Measurements from ENCODE around the gene COP1. TPM values are rescaled to one million over a fixed set of nuclear protein-coding genes. Genes with fewer than 3 reads are reported as not detected.

Gene COP1
- total RNA-seq, 1 donor from 2014 or later = 49.2 TPM

GRCh38 chr1:175947771-175948170, 259.3 kb downstream of the COP1 start:
- Mint-ChIP-seq H3K4me1 (ENCODE audit: low read depth) (no peaks in the 10 kb centered on the region), H3K27ac (no peak overlapping the region), H3K4me3 (no peak overlapping the region), H3K9me3 (peaks cover 7% of the 10 kb centered on the region), H3K36me3 (ENCODE audit: low read depth) (peaks cover 46% of the 10 kb centered on the region), H3K27me3 (ENCODE audit: insufficient read depth) (no peaks in the 10 kb centered on the region)
- no peak for DNase-seq (ENCODE audit: low spot score)
- intact Hi-C loops (cut with micrococcal nuclease) = no loop called here

- Mint-ChIP-seq H3K4me3 (no peak overlapping the region), H3K36me3 (ENCODE audit: low read depth) (peaks cover 42% of the 10 kb centered on the region), H3K4me1 (ENCODE audit: low read depth) (no peaks in the 10 kb centered on the region), H3K27me3 (ENCODE audit: insufficient read depth) (no peaks in the 10 kb centered on the region), H3K27ac (no peak overlapping the region), H3K9me3 (no peaks in the 10 kb centered on the region)
- DNase-seq (ENCODE audit: low spot score) = no peak
- intact Hi-C loops (cut with micrococcal nuclease) = no loop called here
These were observed 262.5 kb downstream of the COP1 start for GRCh38 chr1:175944591-175944990.

GRCh38 chr1:175941164-175941563, 265.9 kb downstream of the COP1 start:
- no peak for DNase-seq (ENCODE audit: low spot score)
- peaks cover 43% of the 10 kb centered on the region for H3K36me3 Mint-ChIP-seq (ENCODE audit: low read depth)
- H3K27me3 Mint-ChIP-seq (ENCODE audit: insufficient read depth) = no peaks in the 10 kb centered on the region
- no peak overlapping the region for H3K27ac Mint-ChIP-seq
- intact Hi-C loops (cut with micrococcal nuclease) = no loop called here
- H3K4me1 Mint-ChIP-seq (ENCODE audit: low read depth) = no peaks in the 10 kb centered on the region
- H3K4me3 Mint-ChIP-seq = no peak overlapping the region
- H3K9me3 Mint-ChIP-seq = no peaks in the 10 kb centered on the region

- Mint-ChIP-seq H3K4me3 (no peak overlapping the region), H3K9me3 (no peaks in the 10 kb centered on the region), H3K27me3 (ENCODE audit: insufficient read depth) (no peaks in the 10 kb centered on the region), H3K36me3 (ENCODE audit: low read depth) (peaks cover 30% of the 10 kb centered on the region), H3K27ac (no peak overlapping the region), H3K4me1 (ENCODE audit: low read depth) (no peaks in the 10 kb centered on the region)
- intact Hi-C loops (cut with micrococcal nuclease) = no loop called here
- no peak for DNase-seq (ENCODE audit: low spot score)
These were observed 270.4 kb downstream of the COP1 start for GRCh38 chr1:175936736-175937135.

GRCh38 chr1:175935566-175936115, 271.4 kb downstream of the COP1 start:
- peaks cover 28% of the 10 kb centered on the region for H3K36me3 Mint-ChIP-seq (ENCODE audit: low read depth)

GRCh38 chr1:175935166-175935565, 271.9 kb downstream of the COP1 start:
- Mint-ChIP-seq H3K4me3 (no peak overlapping the region), H3K36me3 (ENCODE audit: low read depth) (peaks cover 27% of the 10 kb centered on the region), H3K27ac (no peak overlapping the region), H3K9me3 (no peaks in the 10 kb centered on the region), H3K27me3 (ENCODE audit: insufficient read depth) (no peaks in the 10 kb centered on the region), H3K4me1 (ENCODE audit: low read depth) (no peaks in the 10 kb centered on the region)
- intact Hi-C loops (cut with micrococcal nuclease) = no loop called here
- DNase-seq (ENCODE audit: low spot score) = no peak

More at GRCh38 chr1:175935566-175936115, 271.4 kb downstream of the COP1 start:
- Mint-ChIP-seq H3K27ac (no peak overlapping the region), H3K27me3 (ENCODE audit: insufficient read depth) (no peaks in the 10 kb centered on the region), H3K4me3 (no peak overlapping the region), H3K9me3 (no peaks in the 10 kb centered on the region), H3K4me1 (ENCODE audit: low read depth) (no peaks in the 10 kb centered on the region)
- intact Hi-C loops (cut with micrococcal nuclease) = no loop called here
- no peak for DNase-seq (ENCODE audit: low spot score)

- Mint-ChIP-seq H3K9me3 (no peaks in the 10 kb centered on the region), H3K4me3 (no peak overlapping the region), H3K27ac (no peak overlapping the region), H3K4me1 (ENCODE audit: low read depth) (no peaks in the 10 kb centered on the region), H3K27me3 (ENCODE audit: insufficient read depth) (no peaks in the 10 kb centered on the region), H3K36me3 (ENCODE audit: low read depth) (peaks cover 19% of the 10 kb centered on the region)
- no peak for DNase-seq (ENCODE audit: low spot score)
- intact Hi-C loops (cut with micrococcal nuclease) = no loop called here
These were observed 273.3 kb downstream of the COP1 start for GRCh38 chr1:175933801-175934200.

- Mint-ChIP-seq H3K36me3 (ENCODE audit: low read depth) (peaks cover 12% of the 10 kb centered on the region), H3K4me1 (ENCODE audit: low read depth) (no peaks in the 10 kb centered on the region), H3K27ac (no peak overlapping the region), H3K4me3 (no peak overlapping the region), H3K27me3 (ENCODE audit: insufficient read depth) (no peaks in the 10 kb centered on the region), H3K9me3 (peaks cover 3% of the 10 kb centered on the region)
- DNase-seq (ENCODE audit: low spot score) = no peak
- intact Hi-C loops (cut with micrococcal nuclease) = no loop called here
These were observed 279.1 kb downstream of the COP1 start for GRCh38 chr1:175927944-175928343.

GRCh38 chr1:175922254-175922881, 284.7 kb downstream of the COP1 start:
- H3K4me1 Mint-ChIP-seq (ENCODE audit: low read depth) = no peaks in the 10 kb centered on the region
- H3K27me3 Mint-ChIP-seq (ENCODE audit: insufficient read depth) = no peaks in the 10 kb centered on the region
- peaks cover 5% of the 10 kb centered on the region for H3K36me3 Mint-ChIP-seq (ENCODE audit: low read depth)
- no peak for DNase-seq (ENCODE audit: low spot score)
- peaks cover 4% of the 10 kb centered on the region for H3K9me3 Mint-ChIP-seq
- H3K4me3 Mint-ChIP-seq = no peak overlapping the region
- H3K27ac Mint-ChIP-seq = no peak overlapping the region
- intact Hi-C loops (cut with micrococcal nuclease) = no loop called here

- peaks cover 4% of the 10 kb centered on the region for H3K36me3 Mint-ChIP-seq (ENCODE audit: low read depth)
- no peak overlapping the region for H3K4me3 Mint-ChIP-seq
- H3K27me3 Mint-ChIP-seq (ENCODE audit: insufficient read depth) = no peaks in the 10 kb centered on the region
- intact Hi-C loops (cut with micrococcal nuclease) = no loop called here
- H3K27ac Mint-ChIP-seq = no peak overlapping the region
- H3K4me1 Mint-ChIP-seq (ENCODE audit: low read depth) = no peaks in the 10 kb centered on the region
- peaks cover 5% of the 10 kb centered on the region for H3K9me3 Mint-ChIP-seq
- DNase-seq (ENCODE audit: low spot score) = no peak
These were observed 286.7 kb downstream of the COP1 start for GRCh38 chr1:175920381-175920780.

- H3K36me3 Mint-ChIP-seq (ENCODE audit: low read depth) = no peaks in the 10 kb centered on the region
- peaks cover 3% of the 10 kb centered on the region for H3K9me3 Mint-ChIP-seq
- H3K4me1 Mint-ChIP-seq (ENCODE audit: low read depth) = no peaks in the 10 kb centered on the region
- intact Hi-C loops (cut with micrococcal nuclease) = no loop called here
- no peak for DNase-seq (ENCODE audit: low spot score)
- no peak overlapping the region for H3K4me3 Mint-ChIP-seq
- H3K27me3 Mint-ChIP-seq (ENCODE audit: insufficient read depth) = no peaks in the 10 kb centered on the region
- no peak overlapping the region for H3K27ac Mint-ChIP-seq
These were observed 288.1 kb downstream of the COP1 start for GRCh38 chr1:175919001-175919400.

- Mint-ChIP-seq H3K36me3 (ENCODE audit: low read depth) (no peaks in the 10 kb centered on the region), H3K9me3 (peaks cover 3% of the 10 kb centered on the region), H3K27ac (no peak overlapping the region), H3K4me3 (no peak overlapping the region), H3K27me3 (ENCODE audit: insufficient read depth) (no peaks in the 10 kb centered on the region), H3K4me1 (ENCODE audit: low read depth) (no peaks in the 10 kb centered on the region)
- intact Hi-C loops (cut with micrococcal nuclease) = no loop called here
- DNase-seq (ENCODE audit: low spot score) = no peak
These were observed 288.7 kb downstream of the COP1 start for GRCh38 chr1:175918364-175918801.

- no peaks in the 10 kb centered on the region for H3K27me3 Mint-ChIP-seq (ENCODE audit: insufficient read depth)
- H3K36me3 Mint-ChIP-seq (ENCODE audit: low read depth) = peaks cover 10% of the 10 kb centered on the region
- H3K27ac Mint-ChIP-seq = no peak overlapping the region
- no peak overlapping the region for H3K4me3 Mint-ChIP-seq
- H3K4me1 Mint-ChIP-seq (ENCODE audit: low read depth) = no peaks in the 10 kb centered on the region
- intact Hi-C loops (cut with micrococcal nuclease) = no loop called here
- peaks cover 23% of the 10 kb centered on the region for H3K9me3 Mint-ChIP-seq
- DNase-seq (ENCODE audit: low spot score) = no peak
These were observed 293.0 kb downstream of the COP1 start for GRCh38 chr1:175914115-175914514.

- Mint-ChIP-seq H3K9me3 (peaks cover 20% of the 10 kb centered on the region), H3K4me1 (ENCODE audit: low read depth) (no peaks in the 10 kb centered on the region), H3K27me3 (ENCODE audit: insufficient read depth) (no peaks in the 10 kb centered on the region), H3K36me3 (ENCODE audit: low read depth) (peaks cover 10% of the 10 kb centered on the region), H3K4me3 (no peak overlapping the region), H3K27ac (no peak overlapping the region)
- DNase-seq (ENCODE audit: low spot score) = no peak
- intact Hi-C loops (cut with micrococcal nuclease) = no loop called here
These were observed 295.9 kb downstream of the COP1 start for GRCh38 chr1:175911138-175911537.
